HCT116 (cell line): ENCODE measurements around the gene FCRL2. TPM values are rescaled to one million over a fixed set of nuclear protein-coding genes. Genes with fewer than 3 reads are reported as not detected.

Source experiments
- ATAC-seq: fragments of 200-7000 bp; cut with Tn5 transposase; 2 replicates; pipeline ENCODE4 v1.9.1; 2020; ENCODE audit warnings: mild to moderate bottlenecking, moderate library complexity
- BruUV-seq: library from RNA; stranded (reverse); fragments of 400-500 nt; replicated peaks from 2 replicates; lab custom pipeline; 2021; lab: Mats Ljungman, UMichigan
- CTCF ChIA-PET: fragments of 300-600 bp; sonication (Branson Sonifier 250); formaldehyde crosslinking; loops from one replicate; lab custom pipeline; 2021; ENCODE audit warnings: antibody characterized with exemption; lab: Charles Lee
- POLR2A ChIA-PET: fragments of 300-600, 350-600 bp; sonication (Branson Sonifier 250); formaldehyde crosslinking; loops from one replicate; lab custom pipeline; 2021; ENCODE audit warnings: antibody characterized with exemption; lab: Charles Lee
- RAD21 ChIA-PET, 2 experiments: fragments of 300-600 bp; sonication (Branson Sonifier 250); formaldehyde crosslinking; loops; one replicate each; lab custom pipeline; 2023; ENCODE audit warnings: low total read pairs in 2 of 2; ENCODE audit not compliant: uncharacterized antibody in 2 of 2, unreplicated experiment in 2 of 2, low non-redundant PET in 1 of 2; lab: Charles Lee
- DNase-seq: peaks from one replicate; pipeline ENCODE4 v3.0.0-alpha.2; 2010; ENCODE audit warnings: low read depth, low spot score
- H2AFZ ChIP-seq: fragments of 200-600 bp; shearing (Covaris generic), sonication (generic); 2 replicates; pipeline ENCODE4 v1.6.1; 2017; ENCODE audit warnings: low read depth, mixed run types, mixed read lengths, antibody characterized with exemption, low read length; ENCODE audit not compliant: poor library complexity, severe bottlenecking
- H3K27ac ChIP-seq: 2 replicates; pipeline ENCODE4 v1.5.1; 2012; ENCODE audit warnings: low read depth, low read length
- H3K27me3 ChIP-seq: fragments of 200-600 bp; sonication (generic); 2 replicates; pipeline ENCODE4 v1.6.1; 2016; ENCODE audit warnings: mixed run types, low read length, mixed read lengths; ENCODE audit not compliant: insufficient read depth
- H3K36me3 ChIP-seq, 2 experiments: fragments of 200-500 bp in 1 of 2; fragments of 200-600 bp in 1 of 2; sonication (Bioruptor generic) in 1 of 2; sonication (generic) in 1 of 2; 2 replicates each; pipeline versions ENCODE4 v1.5.1 to v1.6.1; 2014 to 2016; ENCODE audit warnings: low read length in 2 of 2, inconsistent platforms in 1 of 2, mixed read lengths in 1 of 2, mixed run types in 1 of 2; ENCODE audit not compliant: insufficient read depth in 2 of 2, control insufficient read depth in 1 of 2
- H3K4me1 ChIP-seq, 2 experiments: fragments of 200-600 bp in 1 of 2; sonication (generic) in 1 of 2; 2 replicates each; pipeline versions ENCODE4 v1.5.1 to v1.6.1; 2012 to 2017; ENCODE audit warnings: low read length in 2 of 2, inconsistent platforms in 1 of 2, mild to moderate bottlenecking in 1 of 2, mixed read lengths in 1 of 2, mixed run types in 1 of 2, moderate library complexity in 1 of 2; ENCODE audit not compliant: insufficient read depth in 2 of 2, control insufficient read depth in 1 of 2
- H3K4me2 ChIP-seq: fragments of 200-600 bp; sonication (generic); 2 replicates; pipeline ENCODE4 v1.6.1; 2017; ENCODE audit warnings: mixed run types, low read length, mixed read lengths
- H3K4me3 ChIP-seq, 2 experiments: fragments of 200-600 bp in 1 of 2; sonication (generic) in 1 of 2; replicated peaks in 1 of 2; 2 replicates each; pipeline ENCODE4 v1.5.1; 2011 to 2016; ENCODE audit warnings: low read length in 2 of 2, control low read depth in 1 of 2, low read depth in 1 of 2, mild to moderate bottlenecking in 1 of 2, mixed read lengths in 1 of 2, mixed run types in 1 of 2
- H3K79me2 ChIP-seq: fragments of 200-600 bp; sonication (generic); 2 replicates; pipeline ENCODE4 v1.6.1; 2017; ENCODE audit warnings: mild to moderate bottlenecking, mixed run types, low read length, moderate library complexity, mixed read lengths; ENCODE audit not compliant: insufficient read depth
- H3K9ac ChIP-seq: fragments of 200-600 bp; sonication (generic); 2 replicates; pipeline ENCODE4 v1.6.1; 2016; ENCODE audit warnings: low read length, mixed read lengths
- H3K9me2 ChIP-seq: fragments of 200-600 bp; sonication (generic), shearing (Covaris generic); 2 replicates; pipeline ENCODE4 v1.6.1; 2017; ENCODE audit warnings: mixed run types, mild to moderate bottlenecking, moderate library complexity; ENCODE audit not compliant: insufficient read depth
- H3K9me3 ChIP-seq, 2 experiments: fragments of 200-500 bp in 1 of 2; fragments of 200-600 bp in 1 of 2; sonication (Bioruptor generic) in 1 of 2; sonication (generic) in 1 of 2; 2 replicates each; pipeline ENCODE4 v1.6.1; 2014 to 2017; ENCODE audit warnings: low read length in 2 of 2, mixed read lengths in 2 of 2, inconsistent platforms in 1 of 2, low read depth in 1 of 2, mild to moderate bottlenecking in 1 of 2, mixed run types in 1 of 2, moderate library complexity in 1 of 2; ENCODE audit not compliant: control insufficient read depth in 1 of 2, insufficient read depth in 1 of 2
- H4K20me1 ChIP-seq: fragments of 200-600 bp; sonication (generic), shearing (Covaris generic); 2 replicates; pipeline ENCODE4 v1.6.1; 2017; ENCODE audit warnings: mixed run types, mild to moderate bottlenecking, moderate library complexity; ENCODE audit not compliant: insufficient read depth
- EGR1 ChIP-seq: IDR thresholded peaks from 2 replicates; pipeline ENCODE4 v1.6.1; 2012; ENCODE audit warnings: low read depth
- ELF1 ChIP-seq: IDR thresholded peaks from 2 replicates; pipeline ENCODE4 v1.6.1; 2012; ENCODE audit warnings: low read depth, borderline replicate concordance
- EZH2phosphoT487 ChIP-seq: fragments of 200-600 bp; IDR thresholded peaks from 2 replicates; pipeline ENCODE4 v1.6.1; 2018; ENCODE audit warnings: antibody characterized with exemption, borderline replicate concordance
- POLR2A ChIP-seq: IDR thresholded peaks from 2 replicates; pipeline ENCODE4 v1.7.0; 2011; ENCODE audit warnings: borderline replicate concordance; ENCODE audit not compliant: insufficient read depth, insufficient read length; ENCODE audit errors: extremely low read depth
- RAD21 ChIP-seq: IDR thresholded peaks from 2 replicates; pipeline ENCODE4 v1.6.1; 2012; ENCODE audit warnings: low read depth, mild to moderate bottlenecking
- TCF7L2 ChIP-seq: IDR thresholded peaks from 2 replicates; pipeline ENCODE4 v1.7.0; 2011; ENCODE audit warnings: borderline replicate concordance, inconsistent platforms; ENCODE audit not compliant: insufficient read depth, insufficient read length; ENCODE audit errors: extremely low read depth
- YY1 ChIP-seq: IDR thresholded peaks from 2 replicates; pipeline ENCODE4 v1.6.1; 2011; ENCODE audit warnings: low read length, low read depth, moderate library complexity, mild to moderate bottlenecking; ENCODE audit not compliant: insufficient replicate concordance; ENCODE audit errors: extremely low read depth
- ZNF274 ChIP-seq: fragments of 200-500 bp; sonication (Bioruptor generic); IDR thresholded peaks from 2 replicates; pipeline ENCODE4 v1.6.1; 2014; ENCODE audit warnings: mild to moderate bottlenecking, low read depth, low read length, inconsistent platforms
- intact Hi-C: fragments of 100-400 bp; cut with micrococcal nuclease; formaldehyde crosslinking; loops from 2 replicates; pipeline ENCODE4 v1.10.0; 2022
- total RNA-seq: library from RNA; stranded (reverse); gene quantifications from one replicate; pipeline ENCODE4 v1.2.1, GENCODE V29; 2021; ENCODE audit not compliant: unreplicated experiment
- TF ChIP-seq, protein P1 (sequence below): IDR thresholded peaks from 2 replicates; pipeline ENCODE4 v1.6.1; 2012; ENCODE audit warnings: low read depth
- TF ChIP-seq, protein P2 (sequence below), 3 experiments: fragments of 200-600 bp in 1 of 3; sonication (generic) in 1 of 3; IDR thresholded peaks in 2 of 3; conservative IDR thresholded peaks in 1 of 3; 2 replicates each; pipeline ENCODE4 v1.5.1; 2012 to 2017; ENCODE audit warnings: low read depth in 2 of 3, low read length in 2 of 3, antibody characterized with exemption in 1 of 3, borderline replicate concordance in 1 of 3, control low read depth in 1 of 3, mild to moderate bottlenecking in 1 of 3, mixed read lengths in 1 of 3, mixed run types in 1 of 3, moderate library complexity in 1 of 3; ENCODE audit not compliant: insufficient read depth in 1 of 3
- TF ChIP-seq, protein P3 (sequence below): IDR thresholded peaks from 2 replicates; pipeline ENCODE4 v1.6.1; 2012
- TF ChIP-seq, protein P4 (sequence below): IDR thresholded peaks from 2 replicates; pipeline ENCODE4 v1.6.1; 2011; ENCODE audit warnings: mild to moderate bottlenecking, low read length, moderate library complexity; ENCODE audit not compliant: insufficient replicate concordance; ENCODE audit errors: extremely low read depth

Gene FCRL2
- total RNA-seq, 1 experiment from 2014 or later: not detected

DNA sequence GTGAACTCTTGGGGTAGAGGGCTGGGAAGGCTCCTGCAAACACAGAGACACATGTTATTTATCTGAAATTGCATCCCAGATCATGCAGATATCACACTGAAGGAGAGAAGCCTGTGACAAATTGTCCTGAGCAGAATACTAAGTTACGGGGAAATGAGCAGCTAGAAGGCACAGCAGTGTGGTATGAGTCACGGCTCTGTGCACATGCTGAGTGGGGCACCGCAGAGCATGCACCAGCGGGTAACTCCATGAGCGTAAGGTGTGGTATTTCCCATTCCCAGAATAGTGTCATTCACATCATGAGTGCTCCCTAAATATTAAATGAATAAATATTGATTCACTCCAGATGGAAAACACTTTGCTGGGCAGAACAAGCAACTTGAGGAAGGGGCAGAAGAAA, 21.3 kb upstream of the FCRL2 start:
- ChIA-PET POLR2A (no interaction called here), CTCF (no interaction called here), RAD21 (no interaction called here)
- H3K4me2 ChIP-seq: no peak overlapping the region
- no peaks in the 10 kb centered on the region for H3K36me3 ChIP-seq
- no peaks in the 10 kb centered on the region for H4K20me1 ChIP-seq
- H3K4me3 ChIP-seq: no peak overlapping the region
- H3K9me3 ChIP-seq: no peaks in the 10 kb centered on the region
- intact Hi-C loops: no loop called here
- H3K27ac ChIP-seq: no peak overlapping the region
- no peaks in the 10 kb centered on the region for H3K9me2 ChIP-seq
- H3K4me1 ChIP-seq: no peaks in the 10 kb centered on the region
- BruUV-seq: no TSS peak
- H3K27me3 ChIP-seq: peaks cover 19% of the 10 kb centered on the region; the same call in 1 of the 2 replicates
- TF ChIP-seq YY1: no peak
- TF ChIP-seq, protein P1, sequence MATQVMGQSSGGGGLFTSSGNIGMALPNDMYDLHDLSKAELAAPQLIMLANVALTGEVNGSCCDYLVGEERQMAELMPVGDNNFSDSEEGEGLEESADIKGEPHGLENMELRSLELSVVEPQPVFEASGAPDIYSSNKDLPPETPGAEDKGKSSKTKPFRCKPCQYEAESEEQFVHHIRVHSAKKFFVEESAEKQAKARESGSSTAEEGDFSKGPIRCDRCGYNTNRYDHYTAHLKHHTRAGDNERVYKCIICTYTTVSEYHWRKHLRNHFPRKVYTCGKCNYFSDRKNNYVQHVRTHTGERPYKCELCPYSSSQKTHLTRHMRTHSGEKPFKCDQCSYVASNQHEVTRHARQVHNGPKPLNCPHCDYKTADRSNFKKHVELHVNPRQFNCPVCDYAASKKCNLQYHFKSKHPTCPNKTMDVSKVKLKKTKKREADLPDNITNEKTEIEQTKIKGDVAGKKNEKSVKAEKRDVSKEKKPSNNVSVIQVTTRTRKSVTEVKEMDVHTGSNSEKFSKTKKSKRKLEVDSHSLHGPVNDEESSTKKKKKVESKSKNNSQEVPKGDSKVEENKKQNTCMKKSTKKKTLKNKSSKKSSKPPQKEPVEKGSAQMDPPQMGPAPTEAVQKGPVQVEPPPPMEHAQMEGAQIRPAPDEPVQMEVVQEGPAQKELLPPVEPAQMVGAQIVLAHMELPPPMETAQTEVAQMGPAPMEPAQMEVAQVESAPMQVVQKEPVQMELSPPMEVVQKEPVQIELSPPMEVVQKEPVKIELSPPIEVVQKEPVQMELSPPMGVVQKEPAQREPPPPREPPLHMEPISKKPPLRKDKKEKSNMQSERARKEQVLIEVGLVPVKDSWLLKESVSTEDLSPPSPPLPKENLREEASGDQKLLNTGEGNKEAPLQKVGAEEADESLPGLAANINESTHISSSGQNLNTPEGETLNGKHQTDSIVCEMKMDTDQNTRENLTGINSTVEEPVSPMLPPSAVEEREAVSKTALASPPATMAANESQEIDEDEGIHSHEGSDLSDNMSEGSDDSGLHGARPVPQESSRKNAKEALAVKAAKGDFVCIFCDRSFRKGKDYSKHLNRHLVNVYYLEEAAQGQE: no peak
- no peak for TF ChIP-seq ELF1
- TF ChIP-seq EZH2phosphoT487: no peak
- no peak for TF ChIP-seq POLR2A
- TF ChIP-seq EGR1: no peak
- TF ChIP-seq, protein P2, sequence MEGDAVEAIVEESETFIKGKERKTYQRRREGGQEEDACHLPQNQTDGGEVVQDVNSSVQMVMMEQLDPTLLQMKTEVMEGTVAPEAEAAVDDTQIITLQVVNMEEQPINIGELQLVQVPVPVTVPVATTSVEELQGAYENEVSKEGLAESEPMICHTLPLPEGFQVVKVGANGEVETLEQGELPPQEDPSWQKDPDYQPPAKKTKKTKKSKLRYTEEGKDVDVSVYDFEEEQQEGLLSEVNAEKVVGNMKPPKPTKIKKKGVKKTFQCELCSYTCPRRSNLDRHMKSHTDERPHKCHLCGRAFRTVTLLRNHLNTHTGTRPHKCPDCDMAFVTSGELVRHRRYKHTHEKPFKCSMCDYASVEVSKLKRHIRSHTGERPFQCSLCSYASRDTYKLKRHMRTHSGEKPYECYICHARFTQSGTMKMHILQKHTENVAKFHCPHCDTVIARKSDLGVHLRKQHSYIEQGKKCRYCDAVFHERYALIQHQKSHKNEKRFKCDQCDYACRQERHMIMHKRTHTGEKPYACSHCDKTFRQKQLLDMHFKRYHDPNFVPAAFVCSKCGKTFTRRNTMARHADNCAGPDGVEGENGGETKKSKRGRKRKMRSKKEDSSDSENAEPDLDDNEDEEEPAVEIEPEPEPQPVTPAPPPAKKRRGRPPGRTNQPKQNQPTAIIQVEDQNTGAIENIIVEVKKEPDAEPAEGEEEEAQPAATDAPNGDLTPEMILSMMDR (IDR thresholded peaks at IDR 0.05 in 2 of 3, conservative IDR thresholded peaks at IDR 0.05 in 1 of 3; ENCODE audit: borderline replicate concordance in 1 of 3, insufficient read depth in 1 of 3, low read depth in 2 of 3, low read length in 2 of 3): no peak
- TF ChIP-seq TCF7L2: no peak
- TF ChIP-seq, protein P3, sequence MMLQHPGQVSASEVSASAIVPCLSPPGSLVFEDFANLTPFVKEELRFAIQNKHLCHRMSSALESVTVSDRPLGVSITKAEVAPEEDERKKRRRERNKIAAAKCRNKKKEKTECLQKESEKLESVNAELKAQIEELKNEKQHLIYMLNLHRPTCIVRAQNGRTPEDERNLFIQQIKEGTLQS: no peak
- TF ChIP-seq, protein P4, sequence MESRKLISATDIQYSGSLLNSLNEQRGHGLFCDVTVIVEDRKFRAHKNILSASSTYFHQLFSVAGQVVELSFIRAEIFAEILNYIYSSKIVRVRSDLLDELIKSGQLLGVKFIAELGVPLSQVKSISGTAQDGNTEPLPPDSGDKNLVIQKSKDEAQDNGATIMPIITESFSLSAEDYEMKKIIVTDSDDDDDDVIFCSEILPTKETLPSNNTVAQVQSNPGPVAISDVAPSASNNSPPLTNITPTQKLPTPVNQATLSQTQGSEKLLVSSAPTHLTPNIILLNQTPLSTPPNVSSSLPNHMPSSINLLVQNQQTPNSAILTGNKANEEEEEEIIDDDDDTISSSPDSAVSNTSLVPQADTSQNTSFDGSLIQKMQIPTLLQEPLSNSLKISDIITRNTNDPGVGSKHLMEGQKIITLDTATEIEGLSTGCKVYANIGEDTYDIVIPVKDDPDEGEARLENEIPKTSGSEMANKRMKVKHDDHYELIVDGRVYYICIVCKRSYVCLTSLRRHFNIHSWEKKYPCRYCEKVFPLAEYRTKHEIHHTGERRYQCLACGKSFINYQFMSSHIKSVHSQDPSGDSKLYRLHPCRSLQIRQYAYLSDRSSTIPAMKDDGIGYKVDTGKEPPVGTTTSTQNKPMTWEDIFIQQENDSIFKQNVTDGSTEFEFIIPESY: no peak
- no peak for TF ChIP-seq RAD21
- no peak for TF ChIP-seq ZNF274
- TF ChIP-seq, all 23 proteins: peak for 0
- Histone ChIP-seq H3K9ac (no peak overlapping the region), H3K79me2 (no peaks in the 10 kb centered on the region), H2AFZ (no peak overlapping the region)
- DNase-seq (no peak), ATAC-seq (no peak)
